HL-60/S4 (cell line): Measurements from ENCODE around the gene RXRA.
"Not testable (repeated sequence)": the region's sequence is repeated elsewhere in the genome, so short reads cannot be mapped to it uniquely, and the experiment has no call there.

Experiments used
- in situ Hi-C: fragments of 300-500 bp; cut with MboI; formaldehyde crosslinking; loops from 2 replicates; pipeline ENCODE4 v1.14.3; 2022; ENCODE audit warnings: low sequenced_read_pairs

The RXRA gene

GRCh38 chr9:134293611-134294152 is 32.6 kb upstream of the RXRA start:
- in situ Hi-C loops = no loop called here

DNA sequence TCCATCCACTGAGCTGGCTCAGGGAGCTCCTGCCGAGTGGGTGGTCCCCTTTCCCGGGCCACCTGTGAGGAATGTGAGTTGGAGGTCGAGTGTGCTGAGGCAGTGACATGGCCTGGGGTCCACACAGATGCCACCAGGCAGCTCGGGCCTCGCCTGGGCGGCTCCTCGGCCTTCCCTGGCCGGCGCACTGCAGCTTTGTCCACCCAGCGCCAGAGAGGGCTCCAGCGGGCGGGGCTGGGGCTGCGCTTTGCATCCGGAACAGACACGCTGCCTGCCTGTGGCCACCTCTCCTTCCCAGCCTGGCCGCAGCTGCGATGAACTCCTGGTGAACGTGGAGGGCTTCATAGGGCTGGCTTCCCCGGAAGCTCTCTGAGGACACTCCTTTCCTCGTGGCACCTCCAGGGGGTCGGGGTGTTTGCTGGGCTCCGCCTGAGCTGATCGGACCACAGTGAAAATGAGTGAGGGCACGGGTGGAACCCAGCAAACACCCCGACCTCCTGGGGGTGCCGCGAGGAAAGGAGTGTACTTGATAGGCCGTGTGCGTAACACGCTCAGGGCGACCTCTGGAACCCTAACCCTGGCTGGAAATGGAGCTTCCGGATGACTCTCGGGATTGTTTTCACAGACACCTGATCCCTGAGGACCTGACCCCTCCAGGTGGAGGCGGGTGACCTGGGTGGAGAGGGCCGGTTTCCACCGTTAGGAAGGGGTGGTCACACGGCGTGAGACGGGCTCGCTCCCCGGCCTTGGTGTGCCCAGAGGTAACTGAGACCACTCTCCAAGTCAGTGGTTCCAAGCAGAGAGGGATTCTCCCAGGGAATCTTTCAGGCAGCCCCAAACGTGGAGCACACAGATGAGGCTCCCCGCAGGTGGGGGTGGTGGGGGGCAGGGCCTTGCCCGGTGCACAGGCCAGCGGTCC is 31.8 kb upstream of the RXRA start:
- in situ Hi-C loops = no loop called here

DNA sequence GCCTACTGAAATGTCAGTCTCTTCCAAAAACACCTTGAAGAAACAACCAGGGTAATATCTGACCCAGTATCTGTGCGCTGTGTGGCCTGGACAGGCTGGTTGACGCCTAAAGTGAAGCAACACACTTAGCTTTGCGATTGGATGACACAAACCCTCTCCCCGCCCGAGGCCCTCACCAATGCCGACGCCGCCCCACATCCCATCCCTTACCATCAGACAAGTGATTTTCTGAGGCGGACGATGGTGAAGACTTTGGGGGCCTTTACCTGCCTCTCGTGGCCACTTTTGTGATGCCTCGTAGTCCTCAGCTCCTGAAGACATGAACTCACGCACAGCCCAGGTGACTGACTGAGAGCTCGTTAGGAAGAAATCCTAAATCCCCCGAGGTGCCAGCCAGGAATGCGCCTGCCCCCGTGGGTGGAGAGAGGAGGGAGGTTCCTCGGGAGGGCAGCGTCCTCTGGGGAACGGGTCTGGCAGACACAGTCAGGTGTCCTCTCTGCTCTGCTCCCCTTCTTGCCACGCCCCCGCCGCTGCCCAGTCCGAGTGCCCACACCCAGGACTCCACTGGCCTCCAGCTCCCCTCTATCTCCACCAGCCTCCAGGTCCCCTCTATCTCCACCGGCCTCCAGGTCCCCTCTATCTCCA is 31.0 kb upstream of the RXRA start:
- in situ Hi-C loops = no loop called here

DNA sequence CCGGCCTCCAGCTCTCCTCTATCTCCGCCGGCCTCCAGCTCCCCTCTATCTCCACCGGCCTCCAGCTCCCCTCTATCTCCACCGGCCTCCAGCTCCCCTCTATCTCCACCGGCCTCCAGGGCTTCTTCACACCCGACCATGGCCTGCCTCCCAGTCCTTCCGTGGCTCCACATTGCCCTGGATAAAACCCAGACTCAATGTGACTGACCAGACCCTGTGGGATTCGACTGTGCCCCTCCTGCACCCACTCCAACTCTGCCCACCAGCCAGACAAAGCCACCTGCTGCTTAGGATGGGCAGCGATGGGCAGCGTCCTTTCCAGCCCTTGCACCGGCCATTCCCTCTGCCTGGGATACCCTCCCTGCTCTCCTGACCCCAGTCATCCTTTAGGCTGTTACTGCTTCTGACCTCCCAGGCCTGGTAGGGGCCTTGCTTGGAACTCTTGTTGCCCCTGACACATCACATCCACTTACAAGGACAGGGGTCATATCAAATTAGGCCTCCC is 30.5 kb upstream of the RXRA start:
- in situ Hi-C loops = no loop called here

- in situ Hi-C loops = no loop called here
Observed at GRCh38 chr9:134296301-134297082, 29.8 kb upstream of the RXRA start.

GRCh38 chr9:134297083-134297410 is 29.2 kb upstream of the RXRA start:
- in situ Hi-C loops = no loop called here

DNA sequence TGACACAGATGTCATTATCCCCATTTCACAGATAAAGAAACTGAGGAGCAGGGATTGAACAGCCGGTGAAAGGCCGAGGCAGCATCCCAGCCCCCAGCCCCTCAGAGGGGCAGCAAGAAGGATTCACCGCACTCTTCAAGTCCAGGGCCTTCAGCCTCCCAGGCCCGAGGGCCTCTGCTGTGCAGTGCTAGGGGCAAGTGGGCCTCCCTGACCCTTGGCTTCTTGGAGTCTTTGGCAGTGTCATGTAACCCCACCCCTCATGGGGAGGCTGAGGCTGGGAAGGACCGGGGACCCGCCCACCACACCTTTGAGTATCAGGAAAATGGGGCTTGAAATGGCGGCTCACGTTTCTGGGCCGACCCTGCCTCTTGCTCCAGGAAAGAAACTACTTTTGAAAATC is 28.7 kb upstream of the RXRA start:
- in situ Hi-C loops = no loop called here

- in situ Hi-C loops = no loop called here
Observed at GRCh38 chr9:134298000-134298399, 28.3 kb upstream of the RXRA start.

DNA sequence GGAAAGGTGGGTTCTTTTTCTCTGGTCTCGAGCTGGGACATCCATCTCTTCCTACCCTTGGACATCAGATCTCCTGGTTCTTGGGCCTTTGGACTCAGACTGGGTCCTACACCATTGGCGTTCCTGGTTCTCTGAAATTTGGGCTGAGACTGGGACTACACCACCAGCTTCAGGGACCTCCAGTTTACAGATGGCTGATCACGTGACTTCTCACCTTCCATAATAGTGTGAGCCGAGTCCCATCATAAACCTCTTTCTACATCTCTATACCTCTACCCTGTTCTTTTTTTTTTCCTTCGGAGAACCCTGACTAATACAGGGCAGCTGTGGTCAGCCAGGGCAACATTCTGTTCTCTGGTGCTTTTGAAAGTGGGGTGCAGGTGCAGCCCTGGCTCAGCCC is 27.2 kb upstream of the RXRA start:
- in situ Hi-C loops = no loop called here

- in situ Hi-C loops = no loop called here
Observed at GRCh38 chr9:134299883-134300282, 26.4 kb upstream of the RXRA start.

- in situ Hi-C loops = no loop called here
Observed at GRCh38 chr9:134301387-134302129, 24.7 kb upstream of the RXRA start.

DNA sequence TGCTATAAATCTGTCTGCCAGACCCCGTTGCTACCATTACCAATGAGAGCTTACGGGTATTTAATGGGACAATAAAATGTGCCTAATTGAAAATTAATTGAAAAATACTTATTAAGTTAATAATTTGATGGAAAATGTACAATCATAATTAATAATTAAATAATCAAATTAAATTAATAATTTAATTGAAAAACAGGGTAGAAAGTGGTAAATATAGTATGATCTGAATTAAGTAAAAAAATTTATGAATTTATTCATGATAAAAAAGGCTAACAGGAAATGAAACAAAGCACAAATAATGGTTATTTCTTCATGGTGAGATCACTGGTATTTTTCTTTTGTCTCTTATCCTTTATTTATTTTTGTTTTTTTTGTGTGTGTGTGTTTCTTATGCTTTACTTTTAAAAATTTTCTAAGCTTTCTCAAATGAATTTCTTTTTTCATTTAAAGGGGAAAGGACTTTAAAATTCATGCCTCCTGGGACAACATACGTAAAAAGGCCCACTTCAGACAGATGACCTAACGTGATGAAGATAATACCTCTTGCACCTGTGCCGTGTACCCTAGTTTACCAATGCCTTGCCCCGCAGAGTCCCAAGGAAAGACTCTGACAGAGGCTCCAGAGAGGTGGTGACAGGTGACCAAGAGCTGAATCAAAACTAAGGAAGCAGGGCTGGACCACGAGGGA is 24.0 kb upstream of the RXRA start:
- in situ Hi-C loops = no loop called here

GRCh38 chr9:134303601-134304000 is 22.7 kb upstream of the RXRA start:
- in situ Hi-C loops = no loop called here

DNA sequence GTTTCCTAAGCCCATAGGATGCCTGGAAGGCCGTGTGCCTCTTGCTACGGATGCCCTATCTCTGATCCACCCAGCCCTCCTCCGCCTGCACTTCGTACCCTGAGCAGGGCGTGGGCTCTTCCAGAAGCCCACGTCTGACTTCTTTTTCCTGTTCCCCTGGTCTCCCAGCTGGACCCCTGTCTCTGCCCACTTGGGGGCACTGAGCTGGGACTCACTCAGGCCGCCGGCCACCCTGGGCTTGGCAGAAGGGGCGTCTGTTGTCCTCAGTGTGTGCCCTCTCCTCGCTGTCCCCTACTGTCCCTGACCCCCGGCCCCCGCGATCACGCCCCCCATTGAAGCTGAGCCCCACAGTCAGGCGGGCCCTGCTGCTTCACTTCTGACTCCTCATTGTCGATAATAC is 22.0 kb upstream of the RXRA start:
- in situ Hi-C loops = no loop called here

- in situ Hi-C loops = no loop called here
Observed at GRCh38 chr9:134304690-134305089, 21.6 kb upstream of the RXRA start.

DNA sequence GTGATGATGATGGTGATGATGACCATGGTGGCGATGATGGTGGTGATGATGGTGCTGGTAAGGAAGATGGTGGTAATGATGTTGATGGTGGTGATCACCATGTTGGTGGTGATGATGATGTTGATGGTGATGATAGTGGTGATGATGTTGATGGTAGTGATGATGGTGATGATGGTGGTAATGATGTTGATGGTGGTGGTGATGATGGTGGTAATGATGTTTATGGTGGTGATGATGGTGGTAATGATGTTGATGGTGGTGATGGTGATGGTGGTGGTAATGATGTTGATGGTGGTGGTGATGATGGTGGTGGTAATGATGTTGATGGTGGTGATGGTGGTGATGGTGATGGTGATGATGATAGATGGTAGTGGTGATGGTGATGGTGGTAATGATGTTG is 20.7 kb upstream of the RXRA start:
- in situ Hi-C loops = no loop called here

DNA sequence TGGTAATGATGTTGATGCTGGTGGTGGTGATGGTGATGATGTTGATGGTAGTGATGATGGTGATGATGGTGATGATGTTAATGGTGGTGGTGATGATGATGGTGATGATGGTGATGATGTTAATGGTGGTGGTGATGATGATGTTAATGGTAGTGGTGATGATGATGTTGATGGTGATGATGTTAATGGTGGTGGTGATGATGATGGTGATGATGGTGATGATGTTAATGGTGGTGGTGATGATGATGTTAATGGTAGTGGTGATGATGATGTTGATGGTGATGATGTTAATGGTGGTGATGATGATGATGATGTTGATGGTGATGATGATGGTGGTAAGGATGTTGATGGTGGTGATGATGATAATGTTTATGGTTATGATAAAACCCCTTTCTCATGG is 20.2 kb upstream of the RXRA start:
- in situ Hi-C loops = not testable (repeated sequence)

- in situ Hi-C loops = no loop called here
Observed at GRCh38 chr9:134306636-134307600, 19.3 kb upstream of the RXRA start.
